Measurements from ENCODE around the gene STIM1.

- no peak for TF ChIP-seq CTCF (IDR thresholded peaks at IDR 0.05)
- TF ChIP-seq POLR2A (IDR thresholded peaks at IDR 0.05) = no peak
- TF ChIP-seq POLR2AphosphoS5 (IDR thresholded peaks at IDR 0.05) = no peak
- no peak for TF ChIP-seq EP300 (IDR thresholded peaks at IDR 0.05)
Observed at GRCh38 chr11:3927129-3927796, 71.8 kb downstream of the STIM1 start.

All from sigmoid colon (tissue), 4 donors.